ENCODE measurements around the gene ADK.
"Not testable (repeated sequence)": the region's sequence is repeated elsewhere in the genome, so short reads cannot be mapped to it uniquely, and the experiment has no call there.

ADK gene

DNA sequence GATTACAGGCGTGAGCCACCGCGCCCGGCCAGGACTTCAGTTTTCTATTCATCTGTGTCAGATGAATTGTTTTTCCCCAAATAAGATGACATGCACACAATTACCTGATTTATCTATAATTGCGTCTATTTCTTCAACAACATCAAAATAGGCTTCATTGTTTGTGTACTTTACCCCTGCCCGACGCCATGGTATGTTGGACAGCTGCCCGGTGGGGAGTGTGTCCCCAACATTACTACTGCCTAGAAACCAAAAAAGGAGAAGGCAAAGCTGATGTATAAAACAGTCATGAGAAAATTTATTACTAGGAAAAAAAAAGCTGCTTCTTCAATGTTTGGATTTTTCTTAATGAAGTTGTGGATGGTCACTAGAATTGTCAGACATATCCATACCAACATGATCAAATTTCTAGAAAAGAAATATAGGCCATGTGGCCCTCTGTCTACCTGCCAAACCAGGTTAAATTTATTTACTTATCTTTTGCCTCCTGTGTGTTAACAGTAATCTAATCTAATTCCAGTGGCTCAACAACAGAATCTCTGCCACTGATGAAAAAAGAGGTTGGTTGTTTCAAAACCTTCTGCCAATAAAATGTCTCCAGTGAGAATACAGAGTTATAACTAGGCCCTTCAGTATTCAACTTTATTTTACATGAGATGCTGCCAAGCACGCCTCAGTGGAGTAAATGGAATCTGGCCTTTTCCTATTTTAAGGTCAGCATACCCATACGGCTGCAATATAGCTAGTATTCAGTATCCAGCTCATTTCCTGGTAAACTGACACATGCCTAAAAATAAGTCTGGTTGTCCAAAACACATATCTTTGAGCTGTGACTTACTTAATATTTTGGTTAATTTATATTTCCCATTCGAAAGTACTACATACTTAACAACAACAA is 16.8 kb upstream of the ADK start:
- Histone ChIP-seq H3K4me2 (no peak overlapping the region), H3K27me3 (ENCODE audit: insufficient read depth, low read depth) (no peaks in the 10 kb centered on the region), H3K9ac (no peak overlapping the region), H4K20me1 (ENCODE audit: insufficient read depth) (no peaks in the 10 kb centered on the region), H3K4me1 (ENCODE audit: low read depth, poor library complexity, severe bottlenecking) (no peaks in the 10 kb centered on the region), H3K36me3 (ENCODE audit: insufficient read depth) (peaks cover 11% of the 10 kb centered on the region; the same call in 1 of the 2 replicates), H3K79me2 (ENCODE audit: insufficient read depth, low read depth) (no peaks in the 10 kb centered on the region), H3K27ac (no peak overlapping the region), H3K4me3 (IDR thresholded peaks at IDR 0.05; ENCODE audit: insufficient read depth, low read depth, low read length) (no peak overlapping the region), H2AFZ (ENCODE audit: low read depth) (no peak overlapping the region)
- TF ChIP-seq, protein P1, sequence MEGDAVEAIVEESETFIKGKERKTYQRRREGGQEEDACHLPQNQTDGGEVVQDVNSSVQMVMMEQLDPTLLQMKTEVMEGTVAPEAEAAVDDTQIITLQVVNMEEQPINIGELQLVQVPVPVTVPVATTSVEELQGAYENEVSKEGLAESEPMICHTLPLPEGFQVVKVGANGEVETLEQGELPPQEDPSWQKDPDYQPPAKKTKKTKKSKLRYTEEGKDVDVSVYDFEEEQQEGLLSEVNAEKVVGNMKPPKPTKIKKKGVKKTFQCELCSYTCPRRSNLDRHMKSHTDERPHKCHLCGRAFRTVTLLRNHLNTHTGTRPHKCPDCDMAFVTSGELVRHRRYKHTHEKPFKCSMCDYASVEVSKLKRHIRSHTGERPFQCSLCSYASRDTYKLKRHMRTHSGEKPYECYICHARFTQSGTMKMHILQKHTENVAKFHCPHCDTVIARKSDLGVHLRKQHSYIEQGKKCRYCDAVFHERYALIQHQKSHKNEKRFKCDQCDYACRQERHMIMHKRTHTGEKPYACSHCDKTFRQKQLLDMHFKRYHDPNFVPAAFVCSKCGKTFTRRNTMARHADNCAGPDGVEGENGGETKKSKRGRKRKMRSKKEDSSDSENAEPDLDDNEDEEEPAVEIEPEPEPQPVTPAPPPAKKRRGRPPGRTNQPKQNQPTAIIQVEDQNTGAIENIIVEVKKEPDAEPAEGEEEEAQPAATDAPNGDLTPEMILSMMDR (conservative IDR thresholded peaks at IDR 0.05; ENCODE audit: low read depth, low read length): no peak

DNA sequence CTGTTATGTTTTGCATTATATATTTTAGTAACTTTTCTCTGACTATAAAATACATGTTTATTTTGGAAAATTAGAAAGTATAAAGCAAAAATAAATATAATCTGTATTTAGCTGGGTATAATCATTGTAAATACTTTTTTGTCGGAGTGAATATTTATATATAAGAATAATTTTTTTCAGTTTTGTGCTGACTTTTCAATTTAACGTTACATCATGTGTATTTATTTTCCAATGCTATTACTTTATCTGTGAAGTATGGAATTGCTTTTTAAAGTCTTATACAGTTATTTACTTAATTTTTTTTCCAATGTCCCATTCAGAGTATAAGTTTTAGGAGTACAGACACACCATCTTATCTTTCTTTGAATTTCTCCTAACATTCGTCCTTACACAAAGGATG is 15.6 kb upstream of the ADK start:
- Histone ChIP-seq H3K36me3 (ENCODE audit: insufficient read depth) (peaks cover 11% of the 10 kb centered on the region; the same call in 1 of the 2 replicates), H3K4me3 (IDR thresholded peaks at IDR 0.05; ENCODE audit: insufficient read depth, low read depth, low read length) (no peak overlapping the region), H4K20me1 (ENCODE audit: insufficient read depth) (no peaks in the 10 kb centered on the region), H3K9ac (no peak overlapping the region), H3K27me3 (ENCODE audit: insufficient read depth, low read depth) (no peaks in the 10 kb centered on the region), H3K79me2 (ENCODE audit: insufficient read depth, low read depth) (peaks cover under 1% of the 10 kb centered on the region; the same call in 1 of the 2 replicates), H3K4me1 (ENCODE audit: low read depth, poor library complexity, severe bottlenecking) (no peaks in the 10 kb centered on the region), H3K4me2 (no peak overlapping the region), H3K27ac (no peak overlapping the region), H2AFZ (ENCODE audit: low read depth) (no peak overlapping the region)
- TF ChIP-seq, protein P1 (conservative IDR thresholded peaks at IDR 0.05; ENCODE audit: low read depth, low read length): no peak

DNA sequence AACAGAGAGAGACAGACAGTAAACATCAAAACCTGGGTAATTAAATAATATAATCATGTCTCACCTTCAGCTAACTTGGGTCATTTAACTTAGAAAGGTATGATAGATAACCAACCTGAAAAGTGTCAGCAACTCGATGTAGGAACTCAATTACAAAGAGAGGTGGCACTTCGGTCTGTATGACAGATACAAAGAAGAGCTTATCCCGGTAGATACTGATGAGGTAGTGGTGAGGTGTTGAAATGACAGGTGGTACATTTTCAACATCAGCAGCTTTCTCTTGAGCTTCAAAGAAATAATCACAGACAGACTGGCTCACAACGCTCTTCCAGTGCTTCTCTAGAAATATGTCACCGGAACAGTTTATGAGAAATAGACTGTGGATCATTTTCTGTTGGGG is 13.0 kb upstream of the ADK start:
- H3K4me2 ChIP-seq: no peak overlapping the region
- H3K4me1 ChIP-seq (ENCODE audit: low read depth, poor library complexity, severe bottlenecking): no peaks in the 10 kb centered on the region
- H3K27ac ChIP-seq: no peak overlapping the region
- H2AFZ ChIP-seq (ENCODE audit: low read depth): no peak overlapping the region
- TF ChIP-seq, protein P1 (conservative IDR thresholded peaks at IDR 0.05; ENCODE audit: low read depth, low read length): no peak
- no peaks in the 10 kb centered on the region for H3K27me3 ChIP-seq (ENCODE audit: insufficient read depth, low read depth)
- no peaks in the 10 kb centered on the region for H4K20me1 ChIP-seq (ENCODE audit: insufficient read depth)
- H3K9ac ChIP-seq: no peak overlapping the region
- H3K4me3 ChIP-seq (IDR thresholded peaks at IDR 0.05; ENCODE audit: insufficient read depth, low read depth, low read length): no peak overlapping the region
- peaks cover 8% of the 10 kb centered on the region; the same call in 1 of the 2 replicates for H3K79me2 ChIP-seq (ENCODE audit: insufficient read depth, low read depth)
- H3K36me3 ChIP-seq (ENCODE audit: insufficient read depth): peaks cover 11% of the 10 kb centered on the region; the same call in 1 of the 2 replicates

DNA sequence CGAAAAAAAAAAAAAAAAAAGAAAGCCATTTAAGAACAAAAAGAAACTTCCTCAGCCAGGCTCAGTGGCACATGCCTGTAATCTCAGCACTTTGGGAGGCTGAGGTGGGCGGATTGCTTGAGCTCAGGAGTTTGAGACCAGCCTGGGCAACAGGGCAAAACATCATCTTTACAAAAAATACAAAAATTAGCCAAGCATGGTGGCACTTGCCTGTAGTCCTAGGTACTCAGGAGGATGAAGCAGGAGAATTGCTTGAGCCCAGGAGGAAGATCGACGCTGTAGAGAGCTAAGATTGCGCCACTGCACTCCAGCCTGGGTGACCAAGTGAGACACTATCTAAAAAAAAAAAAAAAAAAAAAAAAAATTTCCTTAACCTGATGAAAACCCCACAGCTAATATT is 12.4 kb upstream of the ADK start:
- not testable (repeated sequence) for H3K27ac ChIP-seq
- peaks cover 11% of the 10 kb centered on the region; the same call in 1 of the 2 replicates for H3K36me3 ChIP-seq (ENCODE audit: insufficient read depth)

DNA sequence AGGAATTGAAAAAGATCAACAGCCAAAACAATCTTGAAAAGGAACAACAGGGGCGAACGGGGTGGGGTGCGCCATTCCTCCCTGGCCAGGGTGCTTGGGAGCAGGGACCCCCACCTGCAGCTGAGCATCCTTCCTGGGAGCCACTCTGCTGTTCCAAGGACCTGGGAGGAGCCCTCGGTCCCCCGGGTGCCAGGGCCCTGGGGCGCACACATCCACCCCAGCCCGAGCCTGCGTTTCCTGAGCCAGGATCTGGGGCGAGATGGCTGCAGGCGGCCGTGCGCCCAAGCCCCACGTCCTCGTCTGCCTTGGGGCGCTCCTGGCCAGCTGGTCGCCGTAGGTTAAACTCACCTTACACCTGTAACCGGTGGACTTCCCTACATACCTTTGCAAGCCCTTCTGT is 11.0 kb upstream of the ADK start:
- Histone ChIP-seq H2AFZ (ENCODE audit: low read depth) (no peak overlapping the region), H3K36me3 (ENCODE audit: insufficient read depth) (peaks cover 7% of the 10 kb centered on the region; the same call in 1 of the 2 replicates), H3K27me3 (ENCODE audit: insufficient read depth, low read depth) (no peaks in the 10 kb centered on the region), H3K4me1 (ENCODE audit: low read depth, poor library complexity, severe bottlenecking) (no peaks in the 10 kb centered on the region), H3K79me2 (ENCODE audit: insufficient read depth, low read depth) (peaks cover 22% of the 10 kb centered on the region; the same call in 1 of the 2 replicates), H3K4me2 (no peak overlapping the region), H3K9ac (no peak overlapping the region), H3K4me3 (IDR thresholded peaks at IDR 0.05; ENCODE audit: insufficient read depth, low read depth, low read length) (no peak overlapping the region), H4K20me1 (ENCODE audit: insufficient read depth) (no peaks in the 10 kb centered on the region), H3K27ac (no peak overlapping the region)
- TF ChIP-seq, protein P1 (conservative IDR thresholded peaks at IDR 0.05; ENCODE audit: low read depth, low read length): no peak

More for the DNA sequence above, 12.4 kb upstream of the ADK start:
- not testable (repeated sequence) for H3K27me3 ChIP-seq (ENCODE audit: insufficient read depth, low read depth); H2AFZ ChIP-seq (ENCODE audit: low read depth); H3K4me2 ChIP-seq; H3K4me3 ChIP-seq (IDR thresholded peaks at IDR 0.05; ENCODE audit: insufficient read depth, low read depth, low read length); H3K9ac ChIP-seq; H4K20me1 ChIP-seq (ENCODE audit: insufficient read depth); H3K79me2 ChIP-seq (ENCODE audit: insufficient read depth, low read depth); H3K4me1 ChIP-seq (ENCODE audit: low read depth, poor library complexity, severe bottlenecking)
